HG03045 (cell line): ENCODE measurements around the gene ABHD15.
A peak's percentile ranks its signal among the peaks of the same experiment; 100 is the strongest.

Experiments
- ATAC-seq: cut with Tn5 transposase; IDR thresholded peaks from one replicate; pipeline ENCODE4 v1.9.1; 2021; ENCODE audit warnings: mild to moderate bottlenecking, moderate library complexity; ENCODE audit not compliant: unreplicated experiment

ABHD15 gene

DNA sequence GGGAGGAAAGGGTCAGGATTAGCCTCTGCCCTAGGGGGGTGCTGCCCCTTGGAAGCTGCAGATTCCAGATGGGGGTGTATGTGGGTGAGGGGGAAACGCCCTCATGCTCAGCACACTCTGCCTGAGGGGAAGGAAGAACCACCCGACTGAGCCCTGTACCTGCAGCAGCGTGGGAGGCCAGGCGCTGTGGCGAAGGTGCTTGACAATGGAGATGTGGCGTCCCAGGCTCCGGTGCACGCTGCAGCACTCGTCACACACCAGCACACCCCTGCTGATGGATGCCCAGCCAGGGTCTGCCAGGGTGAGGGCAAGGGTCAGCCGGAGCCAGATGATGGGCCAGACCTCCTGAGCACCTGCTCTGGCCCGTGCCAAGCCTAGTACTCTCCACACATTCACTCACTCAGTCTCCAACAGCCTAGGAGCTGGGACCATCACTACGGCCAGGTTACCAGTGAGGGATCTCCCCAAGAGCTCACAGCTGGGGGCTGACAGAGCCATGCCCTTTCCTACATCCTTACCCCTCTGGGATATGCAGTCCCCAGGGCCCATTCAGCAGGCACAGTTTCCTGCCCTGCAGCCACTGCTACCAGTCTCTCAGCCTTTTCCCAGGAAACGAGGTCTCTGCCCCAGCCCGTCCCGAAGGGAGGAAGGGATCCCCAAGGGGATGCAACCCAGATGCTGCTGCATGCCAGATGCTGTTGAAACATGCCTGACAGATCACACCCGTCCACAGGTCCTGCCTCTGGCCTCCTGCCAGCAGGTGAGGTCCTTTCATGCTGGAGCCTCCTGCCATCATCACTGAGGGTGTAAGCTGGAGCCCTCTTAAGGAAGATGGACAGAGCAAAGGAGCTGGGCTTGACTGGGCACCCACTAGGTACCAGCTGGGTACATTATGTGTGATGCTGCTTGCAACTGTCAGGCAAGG, 16.7 kb upstream of the ABHD15 start:
- ATAC-seq, result no peak

DNA sequence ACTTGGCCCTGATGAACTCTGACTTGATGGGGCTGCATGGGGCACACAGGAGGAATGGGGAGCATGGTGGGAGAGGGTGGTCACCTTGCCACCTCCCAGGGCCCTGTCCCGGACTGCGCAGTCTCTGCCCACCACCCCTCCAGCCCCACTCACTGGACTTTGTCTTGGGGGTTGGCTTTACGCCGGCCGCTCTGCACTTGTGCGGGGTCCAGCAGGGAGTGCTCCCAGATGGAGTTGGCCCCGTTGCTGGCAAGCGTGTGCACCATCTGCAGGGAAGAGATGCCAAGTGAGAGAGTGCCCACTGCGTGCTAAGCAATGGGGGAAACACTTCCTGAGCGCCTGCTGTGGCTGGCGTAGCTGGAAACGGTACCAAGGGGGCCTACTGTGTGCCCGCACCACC, 15.9 kb upstream of the ABHD15 start:
- ATAC-seq, result no peak

DNA sequence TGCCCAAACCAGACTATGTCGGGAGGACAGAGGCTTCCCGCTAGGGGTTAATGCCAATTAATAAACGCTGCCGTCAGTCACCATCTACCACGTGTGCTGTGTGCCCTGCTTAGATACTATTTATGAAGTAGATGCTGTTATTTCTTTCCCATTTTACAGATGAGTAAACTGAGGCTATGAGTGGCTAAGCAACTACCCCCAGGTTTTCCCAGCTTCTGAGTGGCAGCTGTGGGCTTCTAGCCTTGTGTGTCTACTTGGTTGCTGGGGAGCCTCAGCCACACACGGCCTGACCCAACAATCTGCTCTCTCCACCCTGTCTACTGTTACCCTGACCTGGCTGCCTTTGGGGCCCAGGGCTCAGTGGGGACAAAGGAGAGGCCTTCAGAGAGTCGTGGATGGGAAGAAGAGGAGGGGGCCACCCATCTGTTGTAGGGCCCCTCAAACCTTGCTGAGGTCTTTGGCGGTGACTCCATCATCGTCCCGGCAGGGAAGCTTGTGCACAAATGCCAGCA, 15.5 kb upstream of the ABHD15 start:
- no peak for ATAC-seq

DNA sequence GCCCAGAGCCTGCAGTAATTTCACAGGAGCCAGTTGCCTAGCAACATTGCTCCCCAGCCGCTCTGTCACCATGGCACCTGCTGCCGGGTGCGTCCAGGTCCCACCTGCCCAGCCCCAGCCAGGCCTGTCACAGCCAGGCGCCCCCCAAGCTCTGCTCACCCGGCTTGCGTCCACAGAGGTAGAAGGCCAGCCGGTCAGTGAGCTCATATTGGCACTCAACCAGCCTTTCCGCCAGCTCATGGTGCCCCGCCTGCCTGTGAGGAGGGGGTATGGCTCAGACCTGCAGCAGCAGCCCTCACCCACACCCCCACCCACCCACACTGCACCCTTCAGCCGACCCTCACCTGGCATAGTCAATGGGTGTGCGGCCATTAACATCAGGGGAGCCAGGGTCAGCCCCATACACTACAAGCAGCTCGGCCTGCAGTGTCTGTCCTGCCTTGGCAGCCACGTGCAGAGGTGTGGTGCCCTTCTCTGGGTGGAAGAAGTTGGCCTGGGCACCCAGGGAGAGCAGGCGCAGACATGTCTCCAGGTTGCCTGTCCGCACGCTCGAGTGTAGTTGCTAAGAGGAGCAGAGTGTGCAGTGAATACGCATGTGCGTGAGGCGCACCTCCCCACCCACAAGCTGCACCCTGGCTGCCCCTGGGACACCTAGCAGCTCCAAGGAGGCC, 14.9 kb upstream of the ABHD15 start:
- no peak for ATAC-seq

DNA sequence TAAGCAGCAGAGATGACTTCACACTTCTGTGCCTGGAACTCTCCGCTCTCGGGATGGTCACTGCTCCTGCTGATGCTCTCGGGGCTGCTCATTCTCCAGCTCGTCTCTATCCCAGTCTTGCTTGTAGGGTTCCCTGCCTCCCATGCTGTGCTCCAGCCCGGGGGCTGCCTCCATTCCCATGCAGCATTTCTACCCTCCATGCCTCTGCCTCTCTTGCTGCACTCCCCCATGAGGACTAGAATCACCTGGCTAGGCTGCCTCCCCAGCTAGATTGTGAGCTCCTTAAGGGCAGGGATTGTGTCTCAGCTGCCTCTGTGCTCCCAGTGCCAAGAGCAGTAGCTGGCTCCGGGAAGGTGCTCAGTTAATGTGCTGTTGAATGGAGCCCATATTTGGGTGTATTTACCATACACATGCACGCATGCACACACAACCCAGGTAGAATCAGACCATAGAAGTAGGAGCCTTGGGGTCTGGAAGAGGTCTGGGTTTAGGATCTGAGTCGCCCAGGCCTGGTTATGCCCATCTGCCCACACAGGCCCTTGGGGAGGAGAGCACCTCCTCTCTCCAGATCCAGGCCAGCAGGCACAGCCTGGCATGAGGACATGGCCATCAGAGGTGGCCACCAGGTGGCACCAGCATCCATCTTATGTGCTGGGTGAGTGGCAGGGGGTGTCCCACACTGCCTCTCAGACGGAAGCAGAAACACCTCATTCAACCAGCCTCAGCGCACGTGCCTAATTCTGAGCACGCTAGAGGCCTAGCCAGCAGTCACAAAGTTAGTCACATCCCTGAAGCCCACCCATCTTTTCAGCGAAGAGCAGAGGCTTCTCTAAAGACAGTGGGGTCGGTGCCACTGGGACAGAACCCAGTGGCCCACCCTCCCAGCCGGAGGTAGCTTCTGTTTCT, 13.3 kb upstream of the ABHD15 start:
- ATAC-seq, result peak; percentile 60

DNA sequence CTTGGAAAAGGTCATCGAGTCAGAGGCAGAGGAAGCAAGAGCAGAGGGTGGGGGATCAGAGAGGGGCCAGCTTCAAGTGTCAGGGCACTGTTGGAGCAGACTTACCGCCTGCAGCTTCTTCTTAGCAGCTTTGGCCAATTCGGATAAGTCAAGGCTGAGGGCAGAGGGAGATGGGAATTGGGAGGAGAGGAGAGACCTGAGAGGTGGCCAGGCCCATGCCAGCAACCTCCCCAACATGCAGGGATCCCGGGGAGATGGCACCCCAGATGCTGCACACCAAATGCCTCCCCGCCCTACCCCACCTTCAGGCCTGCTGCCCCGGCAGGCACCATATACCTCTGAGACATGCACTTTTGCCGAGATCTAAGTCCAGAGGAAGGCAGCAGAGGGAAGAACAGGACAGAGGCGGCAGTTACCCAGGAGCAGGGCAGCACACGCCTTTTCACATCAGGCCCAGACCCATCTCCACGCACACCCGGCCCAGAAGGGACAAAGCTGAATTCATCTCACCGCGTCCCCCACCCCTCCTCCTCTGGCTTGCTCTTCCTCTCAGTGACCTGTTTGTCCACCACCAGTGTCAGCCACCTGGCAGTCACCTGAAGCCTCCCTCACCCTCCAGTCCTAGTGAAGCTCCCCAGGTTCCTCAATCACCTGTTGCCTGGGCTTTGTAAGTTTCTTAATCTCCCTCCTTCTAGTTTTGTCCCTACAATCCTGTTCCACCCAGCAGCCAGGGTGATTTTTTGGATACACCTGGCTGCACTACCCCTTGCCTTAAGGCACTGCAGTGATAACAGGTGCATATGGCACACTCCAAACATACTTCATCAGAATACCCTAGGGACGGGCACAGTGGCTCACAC, 12.0 kb upstream of the ABHD15 start:
- no peak for ATAC-seq

DNA sequence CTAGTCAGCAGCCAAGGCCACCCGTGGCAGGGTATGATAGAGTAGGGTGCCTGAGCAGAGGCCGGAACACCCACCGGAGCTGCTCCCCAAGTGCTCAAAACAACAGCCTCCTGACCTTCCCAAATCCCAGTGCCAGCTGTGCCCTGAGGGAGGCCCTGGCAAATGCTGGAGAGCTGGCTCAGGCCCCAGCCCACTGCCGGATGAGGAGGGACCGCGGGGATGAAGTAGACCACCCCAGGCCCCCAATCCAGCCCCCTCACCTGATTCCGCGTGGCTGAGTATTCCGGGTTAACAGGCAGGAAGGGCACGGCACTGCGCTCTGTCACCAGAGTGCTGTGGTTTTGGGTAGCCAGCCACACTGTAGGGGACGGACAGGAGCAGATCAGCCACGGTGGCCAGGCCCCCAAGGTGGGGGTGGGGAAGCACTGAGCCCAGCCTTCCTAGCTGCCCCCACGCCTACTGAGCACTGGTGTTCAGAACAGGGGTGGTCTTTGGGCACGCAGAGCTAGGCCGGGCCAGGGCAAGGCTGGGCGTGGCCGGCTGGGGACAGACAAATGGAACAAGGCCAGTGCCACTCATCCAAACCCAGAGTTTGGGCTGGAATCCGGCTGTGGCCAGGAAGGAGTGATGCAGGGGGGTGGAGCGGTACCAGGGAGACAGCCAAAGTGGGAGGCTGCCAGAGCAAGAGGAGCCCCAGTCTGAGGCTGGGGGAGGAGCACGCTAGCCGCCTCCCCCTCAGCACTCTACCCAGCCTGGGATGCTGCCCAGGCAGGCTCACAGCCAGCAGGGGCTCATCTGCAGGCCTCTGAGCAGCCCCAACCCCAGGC, 10.8 kb upstream of the ABHD15 start:
- no peak for ATAC-seq

DNA sequence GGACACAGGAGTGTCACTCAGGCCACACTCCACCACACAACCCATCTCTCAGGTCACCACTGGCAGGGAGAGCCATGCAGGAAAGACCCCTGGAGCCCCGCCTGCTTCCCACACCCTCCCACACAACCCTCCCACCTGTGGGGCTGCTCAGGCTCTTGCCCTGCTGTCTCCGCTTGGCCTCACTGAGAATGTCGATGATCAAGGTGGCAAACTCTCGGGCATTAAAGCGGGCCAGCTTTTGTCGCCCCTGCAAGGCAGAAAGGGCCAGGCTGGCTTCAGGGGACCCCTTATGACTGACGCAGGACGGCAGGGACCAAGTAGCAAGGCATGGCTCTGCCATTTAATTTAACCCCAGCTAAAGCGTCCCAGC, 10.1 kb upstream of the ABHD15 start:
- ATAC-seq, result no peak

DNA sequence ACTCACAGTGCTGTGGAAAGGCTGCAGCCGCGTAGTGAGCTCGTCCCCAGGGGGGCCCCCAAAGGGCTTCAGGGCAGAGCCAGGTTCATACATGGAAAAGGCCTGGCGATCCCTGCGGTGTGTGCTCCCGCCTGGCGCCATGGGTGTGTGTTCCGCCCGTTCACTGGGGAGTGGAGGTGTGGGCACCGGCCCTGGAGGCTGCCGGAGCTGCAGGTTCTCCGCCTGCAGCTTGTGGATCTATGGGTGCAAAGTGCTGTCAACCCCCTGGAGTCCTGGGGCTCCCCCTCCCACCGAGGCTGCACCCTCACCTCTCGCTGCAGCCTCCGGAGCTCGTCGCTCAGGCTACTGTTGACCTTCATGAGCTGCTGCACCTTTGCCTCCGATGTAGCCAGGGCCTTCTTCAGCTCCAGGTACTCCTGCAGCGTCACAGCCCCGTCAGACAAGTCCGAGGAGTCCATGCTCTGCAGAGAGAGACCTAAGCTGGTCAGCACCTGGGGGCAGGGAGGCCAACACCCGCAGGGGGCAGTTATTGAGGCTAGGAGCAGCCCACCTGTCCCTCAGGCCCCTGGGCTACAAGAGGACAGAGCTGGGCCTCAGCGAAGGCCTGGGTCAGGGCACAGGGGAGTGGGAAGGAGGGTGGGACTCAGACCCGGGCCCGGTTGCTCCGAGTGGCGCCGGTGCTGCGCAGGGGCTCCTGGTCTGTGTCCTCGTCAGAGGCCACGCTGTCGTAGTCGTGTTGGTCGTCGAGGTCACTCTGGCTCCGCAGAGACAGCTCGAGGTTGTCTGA, 9.6 kb upstream of the ABHD15 start:
- no peak for ATAC-seq

DNA sequence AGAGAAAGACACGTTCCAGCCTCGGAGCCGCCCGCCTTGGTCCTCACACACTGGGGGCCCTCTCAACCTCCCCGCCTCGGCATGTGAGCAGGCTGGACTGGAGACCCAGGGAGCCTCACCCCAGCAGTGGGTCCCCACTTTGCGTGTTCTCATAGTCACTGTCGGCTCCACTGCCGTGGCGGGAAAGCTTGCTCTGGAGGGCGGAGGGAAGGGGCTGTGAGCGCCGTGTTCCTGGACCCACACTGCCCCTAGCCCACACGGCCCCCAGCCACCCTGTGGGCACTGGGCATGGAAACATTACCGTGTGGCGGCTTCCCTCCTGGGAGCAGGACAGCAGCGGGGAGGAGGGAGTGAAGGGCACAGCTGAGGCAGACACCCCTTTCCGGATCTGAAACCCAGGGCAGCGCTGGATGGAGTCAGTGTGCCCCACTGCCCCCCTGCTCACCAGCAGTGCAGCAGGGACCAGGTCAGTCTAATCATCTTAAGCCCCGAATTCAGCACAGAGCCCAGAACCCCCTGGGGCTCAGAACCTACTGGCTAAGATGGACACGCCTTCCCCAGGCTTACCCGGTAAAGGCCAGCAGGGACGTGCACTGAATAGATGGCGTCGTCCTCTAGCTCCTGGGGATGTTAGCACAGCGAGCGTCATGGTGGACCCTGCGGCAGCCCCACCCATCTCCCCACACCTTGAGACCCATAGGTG, 8.8 kb upstream of the ABHD15 start:
- ATAC-seq, result no peak

DNA sequence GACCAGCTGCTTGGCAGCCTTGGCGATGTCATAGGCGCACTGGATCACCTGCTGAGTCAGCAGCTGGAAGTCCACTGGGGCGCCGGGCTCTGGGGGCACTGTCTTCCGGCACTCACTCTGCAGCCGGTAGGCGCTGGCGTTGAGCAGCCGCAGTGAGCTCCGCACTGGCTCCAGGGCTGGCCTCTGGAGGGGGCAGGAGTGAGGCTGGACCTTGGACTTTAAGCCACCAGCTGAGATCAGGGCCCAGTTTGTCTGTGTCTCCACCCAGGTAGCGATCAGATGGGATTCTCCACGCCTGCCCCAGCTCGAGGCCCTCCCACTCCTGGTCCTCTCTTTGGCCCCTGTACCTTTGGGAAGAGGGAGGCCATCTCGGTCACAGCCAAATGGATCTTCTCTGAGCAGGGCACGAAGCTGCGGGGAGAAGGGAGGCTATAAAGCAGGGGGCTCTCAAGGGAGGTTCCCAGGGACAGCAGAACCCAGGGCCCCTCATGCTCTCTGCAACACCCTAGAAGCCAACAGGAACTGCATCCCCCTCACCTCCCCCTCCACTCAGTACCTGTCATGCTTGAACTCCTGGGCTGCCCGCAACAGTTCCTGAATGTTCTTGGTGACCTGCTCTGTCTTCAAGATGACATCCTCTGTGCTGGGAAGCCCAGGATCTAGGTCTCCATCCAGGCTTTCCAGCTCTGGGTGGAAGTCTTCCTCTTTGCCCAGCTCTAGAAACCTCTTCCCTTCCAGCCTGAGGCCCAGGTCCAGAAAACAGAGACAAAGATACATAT, 8.1 kb upstream of the ABHD15 start:
- ATAC-seq, result no peak

DNA sequence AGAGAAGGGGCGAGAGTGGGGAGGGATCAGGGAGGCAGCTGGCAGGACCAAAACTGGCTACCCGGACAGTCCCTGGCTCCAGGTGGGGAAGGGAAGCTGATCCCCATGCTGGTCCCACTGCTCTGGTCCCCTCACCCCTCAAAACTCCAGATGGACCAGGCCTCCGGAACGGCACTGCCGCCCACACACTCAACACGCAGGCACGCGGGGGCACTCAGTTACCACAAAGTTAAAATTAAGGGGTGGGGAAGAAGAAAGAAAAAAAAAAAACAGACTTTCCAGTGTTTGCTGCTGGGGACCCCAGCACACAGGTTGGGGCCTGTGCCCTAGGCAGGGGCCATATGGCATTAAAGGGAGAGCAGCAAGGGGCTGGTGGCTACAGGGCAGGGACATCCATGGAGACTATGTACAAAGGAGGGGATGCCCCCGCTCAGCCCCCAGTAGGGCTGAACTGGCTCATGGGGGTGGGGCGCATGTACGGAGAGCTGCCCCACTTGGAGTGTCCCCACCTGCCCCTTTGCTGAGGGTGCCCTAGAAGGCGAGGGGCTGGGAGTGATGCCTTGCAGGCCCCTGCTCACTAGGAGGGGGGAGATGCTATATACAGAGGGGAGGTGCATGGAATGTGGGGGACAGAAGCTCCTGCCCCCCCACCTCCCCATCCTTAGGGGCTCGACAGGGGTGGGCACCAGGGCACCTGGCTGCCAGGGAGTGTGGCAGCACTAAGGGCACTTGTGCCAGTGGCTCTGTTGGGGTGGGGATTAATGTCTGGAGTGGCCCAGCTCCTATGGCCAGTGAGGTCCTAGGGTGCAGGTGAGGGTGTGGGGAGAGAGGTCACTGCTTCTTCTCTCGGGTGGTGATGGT, 7.3 kb upstream of the ABHD15 start:
- ATAC-seq, result no peak

DNA sequence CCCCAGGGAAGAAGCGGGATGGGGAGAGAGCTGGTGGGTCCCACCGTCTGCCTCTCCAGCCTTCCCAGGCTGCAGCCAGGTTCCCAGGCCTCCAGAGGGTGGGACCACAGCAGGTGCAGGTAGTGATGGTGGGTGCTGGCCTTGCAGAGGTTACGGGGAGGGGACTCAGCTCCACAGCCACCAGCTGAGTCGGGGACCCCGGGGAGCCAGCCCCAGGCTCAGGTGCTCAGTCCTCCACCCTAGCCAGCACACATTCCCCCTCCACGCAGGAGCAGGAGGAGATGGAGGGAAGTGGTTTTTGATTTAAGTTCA, 6.7 kb upstream of the ABHD15 start:
- ATAC-seq, result no peak

DNA sequence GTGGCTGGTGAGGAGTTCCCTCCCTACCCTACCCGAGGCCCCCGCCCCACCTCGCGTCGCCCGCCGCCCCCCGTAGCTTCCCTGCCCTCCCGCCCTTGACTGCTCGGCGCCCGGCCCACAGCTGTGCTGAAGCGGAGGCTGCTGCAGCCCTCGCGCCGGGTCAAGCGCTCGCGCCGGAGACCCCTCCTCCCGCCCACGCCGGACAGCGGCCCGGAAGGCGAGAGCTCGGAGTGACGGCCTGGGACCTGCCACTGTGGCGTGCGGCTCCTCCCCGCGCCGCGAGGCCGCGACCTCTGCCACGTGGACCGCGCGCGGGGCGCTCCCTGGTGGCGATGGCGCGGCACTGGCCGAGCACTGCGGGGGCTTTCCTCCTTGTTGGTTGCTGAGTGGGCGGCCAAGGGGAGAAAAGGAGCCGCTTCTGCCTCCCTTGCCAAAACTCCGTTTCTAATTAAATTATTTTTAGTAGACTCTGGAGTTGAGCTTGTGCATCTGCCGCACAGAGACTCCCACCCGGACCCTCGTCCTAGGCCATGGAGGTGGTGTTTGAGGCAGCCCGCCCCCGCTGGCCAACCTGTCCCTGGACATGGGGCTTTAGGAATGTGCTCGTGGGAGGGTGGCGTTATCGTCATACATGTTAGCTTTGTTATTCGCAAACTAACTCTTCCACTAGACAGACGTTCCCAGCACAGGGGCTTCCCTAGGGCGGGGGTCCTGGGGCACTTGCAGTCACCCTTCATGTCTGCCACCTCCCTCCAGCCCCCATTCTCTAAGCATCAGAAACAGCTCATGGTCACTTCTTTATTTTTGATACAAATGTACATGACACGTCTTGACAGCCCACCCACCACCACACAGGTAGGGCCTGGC, 6.1 kb upstream of the ABHD15 start:
- peak; percentile 31 for ATAC-seq

DNA sequence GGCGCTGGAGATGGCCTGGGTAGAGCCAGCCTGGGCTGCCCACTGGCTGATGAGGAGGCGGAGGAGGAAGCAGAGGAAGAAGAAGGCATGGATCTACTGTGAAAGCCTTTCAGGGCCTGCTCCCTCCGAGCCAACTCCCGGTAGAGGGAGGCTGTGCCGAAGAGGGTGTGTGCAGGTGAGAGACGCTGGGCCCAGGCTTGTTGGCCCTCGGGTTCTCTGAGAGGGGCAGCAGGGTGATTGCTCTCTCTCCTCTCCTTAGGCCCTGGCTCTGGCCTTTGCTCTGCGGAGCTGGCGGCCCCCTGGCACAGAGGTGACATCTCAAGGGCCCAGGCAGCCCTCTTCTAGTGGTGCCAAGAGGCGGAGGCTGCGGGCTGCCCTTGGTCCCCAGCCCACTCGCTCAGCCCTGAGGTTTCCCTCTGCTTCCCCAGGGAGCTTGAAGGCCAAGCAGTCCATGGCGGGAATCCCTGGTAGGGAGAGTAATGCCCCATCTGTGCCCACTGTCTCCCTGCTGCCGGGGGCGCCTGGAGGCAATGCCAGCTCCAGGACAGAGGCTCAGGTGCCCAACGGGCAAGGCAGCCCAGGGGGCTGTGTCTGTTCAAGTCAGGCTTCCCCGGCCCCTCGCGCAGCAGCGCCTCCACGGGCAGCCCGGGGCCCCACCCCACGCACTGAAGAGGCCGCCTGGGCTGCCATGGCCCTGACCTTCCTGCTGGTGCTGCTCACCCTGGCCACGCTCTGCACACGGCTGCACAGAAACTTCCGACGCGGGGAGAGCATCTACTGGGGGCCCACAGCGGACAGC, 5.2 kb upstream of the ABHD15 start:
- no peak for ATAC-seq
